ENCODE results near the gene CYP27A1. TPM values are rescaled to one million over a fixed set of nuclear protein-coding genes. Genes with fewer than 3 reads are reported as not detected.

Gene CYP27A1
- total RNA-seq, 1 donor from 2014 or later: 0.18 TPM

GRCh38 chr2:218857371-218858137 is 75.6 kb downstream of the CYP27A1 start:
- intact Hi-C loops (cut with micrococcal nuclease): no loop called here

- intact Hi-C loops (cut with micrococcal nuclease): no loop called here
Observed at GRCh38 chr2:218858138-218858445, 76.1 kb downstream of the CYP27A1 start.

GRCh38 chr2:218858671-218859555 is 77.0 kb downstream of the CYP27A1 start:
- intact Hi-C loops (cut with micrococcal nuclease): no loop called here

- intact Hi-C loops (cut with micrococcal nuclease): no loop called here
Observed at GRCh38 chr2:218859556-218859987, 77.6 kb downstream of the CYP27A1 start, which contains the start of gene WNT6. Gene WNT6 (plus strand): TSS chr2:218859805. CDS start chr2:218860038, 233 bp downstream.

- intact Hi-C loops (cut with micrococcal nuclease): no loop called here
Observed at GRCh38 chr2:218859988-218860831, 78.3 kb downstream of the CYP27A1 start.

GRCh38 chr2:218860950-218861381 is 79.0 kb downstream of the CYP27A1 start:
- intact Hi-C loops (cut with micrococcal nuclease): no loop called here

GRCh38 chr2:218861645-218862318 is 79.8 kb downstream of the CYP27A1 start:
- intact Hi-C loops (cut with micrococcal nuclease): no loop called here

- intact Hi-C loops (cut with micrococcal nuclease): no loop called here
Observed at GRCh38 chr2:218863021-218863520, 81.1 kb downstream of the CYP27A1 start.

Other genes starting within 250 kb of the CYP27A1 start
- 32.2 and 34.1 TPM in 2 replicates for gene USP37, start 213.8 kb upstream of the CYP27A1 start, total RNA-seq
- gene CNOT9, start 213.3 kb upstream of the CYP27A1 start, total RNA-seq: 91.7 and 95.5 TPM in 2 replicates
- 0.30 and 0.48 TPM in 2 replicates for gene PLCD4, start 174.2 kb upstream of the CYP27A1 start, total RNA-seq
- gene ZNF142, start 122.5 kb upstream of the CYP27A1 start, total RNA-seq: 51.8 and 52.9 TPM in 2 replicates
- 54.6 and 57.1 TPM in 2 replicates for gene BCS1L, start 122.5 kb upstream of the CYP27A1 start, total RNA-seq
- 20.7 and 21.2 TPM in 2 replicates for gene RNF25, start 110.1 kb upstream of the CYP27A1 start, total RNA-seq
- gene STK36, start 110.1 kb upstream of the CYP27A1 start, total RNA-seq: 13.6 TPM in 2 replicates
- 38.3 and 45.8 TPM in 2 replicates for gene TTLL4, start 71.3 kb upstream of the CYP27A1 start, total RNA-seq
- gene PRKAG3, start 49.7 kb downstream of the CYP27A1 start, total RNA-seq: not detected in 2 replicates
- 0.11 TPM in 1 of 2 replicates, not detected in the other for gene WNT6, start 77.7 kb downstream of the CYP27A1 start, total RNA-seq
- 0.16 and 0.20 TPM in 2 replicates for gene WNT10A, start 98.7 kb downstream of the CYP27A1 start, total RNA-seq
- gene CDK5R2, start 177.5 kb downstream of the CYP27A1 start, total RNA-seq: not detected in 2 replicates
- gene FEV, start 203.0 kb downstream of the CYP27A1 start, total RNA-seq: not detected in 2 replicates
- not detected in 2 replicates for gene CRYBA2, start 211.3 kb downstream of the CYP27A1 start, total RNA-seq